Adrenal gland (tissue), 5 donors: ENCODE data around the gene SLC6A20.

ENCODE experiments used
- CTCF ChIP-seq, 6 experiments: fragments of 450-650 bp in 4 of 6; fragments of 200-600 bp in 2 of 6; sonication (generic) in 1 of 6; IDR thresholded peaks; 1 replicate in 5 of 6; 2 replicates in 1 of 6; pipeline versions ENCODE4 v1.5.1 to v1.8.0; 2016 to 2021; ENCODE audit warnings: antibody characterized with exemption in 6 of 6, mild to moderate bottlenecking in 2 of 6, moderate library complexity in 1 of 6
- POLR2A ChIP-seq, 2 donors: fragments of 450-650 bp; IDR thresholded peaks; one replicate each; pipeline ENCODE4 v1.6.1; 2017; ENCODE audit warnings: antibody characterized with exemption in 2 of 2, mild to moderate bottlenecking in 2 of 2, moderate library complexity in 1 of 2
- donor health status: DM: no; HTN: no; CAD: no.

DNA sequence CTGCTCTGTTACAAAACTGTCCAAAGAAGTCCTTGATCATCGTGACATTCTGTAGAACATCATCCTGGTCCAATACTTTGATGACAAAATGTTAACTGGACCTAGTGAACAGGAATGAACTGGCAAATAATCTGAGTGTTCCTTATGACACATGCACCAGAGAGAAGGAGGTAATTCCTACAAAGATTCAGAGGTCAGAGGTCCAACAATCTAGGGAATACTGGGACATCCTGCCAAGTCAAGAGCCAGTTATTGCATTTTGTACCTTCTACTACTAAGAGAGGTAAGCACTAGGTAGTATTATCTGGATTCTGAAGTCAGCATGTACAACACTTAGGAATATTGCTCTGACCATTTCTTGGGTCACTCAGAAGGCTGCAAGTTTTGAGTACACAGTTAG is 24.8 kb upstream of the SLC6A20 start:
- no peak for TF ChIP-seq CTCF (IDR thresholded peaks at IDR 0.05)
- no peak for TF ChIP-seq POLR2A (IDR thresholded peaks at IDR 0.05)
